Panc1 (cell line): Measurements from ENCODE around the gene CCDC77. TPM values are rescaled to one million over a fixed set of nuclear protein-coding genes. Genes with fewer than 3 reads are reported as not detected.

Experiments used
- ATAC-seq: fragments of 200-7000 bp; cut with Tn5 transposase; 2 replicates; pipeline ENCODE4 v1.9.1; 2020; ENCODE audit warnings: mild to moderate bottlenecking, moderate library complexity
- BruUV-seq: library from RNA; stranded (reverse); fragments of 400-500 nt; replicated peaks from 2 replicates; lab custom pipeline; 2021; lab: Mats Ljungman, UMichigan
- CTCF ChIA-PET: fragments of 300-600 bp; sonication (Branson Sonifier 250); formaldehyde crosslinking; loops from one replicate; lab custom pipeline; 2022; ENCODE audit warnings: antibody characterized with exemption; lab: Charles Lee
- POLR2A ChIA-PET: fragments of 300-600 bp; sonication (Branson Sonifier 250); formaldehyde crosslinking; loops from one replicate; lab custom pipeline; 2022; ENCODE audit warnings: antibody characterized with exemption; lab: Charles Lee
- DNase-seq: peaks from one replicate; pipeline ENCODE4 v3.0.0-alpha.2; 2010; ENCODE audit warnings: low read depth, low spot score
- H3K27ac ChIP-seq: 2 replicates; pipeline ENCODE4 v1.5.1; 2011; ENCODE audit warnings: mild to moderate bottlenecking, low read length, inconsistent platforms
- H3K27me3 ChIP-seq: fragments of 200-500 bp; sonication (Bioruptor generic); 2 replicates; pipeline ENCODE4 v1.6.0; 2014; ENCODE audit warnings: low read length, inconsistent platforms; ENCODE audit not compliant: control insufficient read depth, insufficient read depth
- H3K36me3 ChIP-seq: fragments of 200-500 bp; sonication (Bioruptor generic); 2 replicates; pipeline ENCODE4 v1.5.1; 2014; ENCODE audit warnings: inconsistent platforms, mild to moderate bottlenecking, low read length, moderate library complexity; ENCODE audit not compliant: control insufficient read depth, insufficient read depth
- H3K4me1 ChIP-seq: 2 replicates; pipeline ENCODE4 v1.5.1; 2011; ENCODE audit warnings: inconsistent platforms, mild to moderate bottlenecking, low read length, moderate library complexity; ENCODE audit not compliant: control insufficient read depth, insufficient read depth
- H3K4me3 ChIP-seq, 2 experiments: 2 replicates each; pipeline ENCODE4 v1.5.1; 2011 to 2012; ENCODE audit warnings: low read depth in 2 of 2, low read length in 2 of 2, mild to moderate bottlenecking in 2 of 2, inconsistent platforms in 1 of 2, moderate library complexity in 1 of 2
- H3K9me3 ChIP-seq: fragments of 200-500 bp; sonication (Bioruptor generic); 2 replicates; pipeline ENCODE4 v1.5.1; 2014; ENCODE audit warnings: low read depth, mild to moderate bottlenecking, inconsistent platforms, low read length, moderate library complexity; ENCODE audit not compliant: control insufficient read depth, insufficient read depth
- CTCF ChIP-seq: fragments of 450-650 bp; IDR thresholded peaks from 2 replicates; pipeline ENCODE4 v1.5.1; 2017; ENCODE audit warnings: mild to moderate bottlenecking
- POLR2AphosphoS5 ChIP-seq: IDR thresholded peaks from 2 replicates; pipeline ENCODE4 v1.6.1; 2012; ENCODE audit warnings: mild to moderate bottlenecking, low read depth, low read length, moderate library complexity
- REST ChIP-seq, 2 experiments: IDR thresholded peaks; 2 replicates each; pipeline ENCODE4 v1.6.1; 2011 to 2012; ENCODE audit warnings: low read depth in 2 of 2, control low read depth in 1 of 2, low read length in 1 of 2, mild to moderate bottlenecking in 1 of 2, moderate library complexity in 1 of 2; ENCODE audit not compliant: insufficient read depth in 1 of 2
- SIN3A ChIP-seq: IDR thresholded peaks from 2 replicates; pipeline ENCODE4 v1.6.1; 2012; ENCODE audit warnings: low read depth, mild to moderate bottlenecking, low read length, moderate library complexity, borderline replicate concordance; ENCODE audit not compliant: insufficient read depth
- TCF7L2 ChIP-seq: IDR thresholded peaks from 2 replicates; pipeline ENCODE4 v1.6.1; 2011; ENCODE audit warnings: mild to moderate bottlenecking, low read depth, low read length, inconsistent platforms
- in situ Hi-C: cut with HindIII; loops from 2 replicates; pipeline ENCODE4 v1.10.0; 2016; ENCODE audit warnings: low sequenced_read_pairs, low pct_unique_long_range_greater_than_20kb
- intact Hi-C: fragments of 100-400 bp; cut with micrococcal nuclease; formaldehyde crosslinking; loops from one replicate; pipeline ENCODE4 v1.10.0; 2022; ENCODE audit not compliant: unreplicated experiment
- total RNA-seq: library from RNA; stranded (reverse); gene quantifications from one replicate; pipeline ENCODE4 v1.2.1, GENCODE V29; 2021; ENCODE audit not compliant: unreplicated experiment

Gene CCDC77
- total RNA-seq, 1 experiment from 2014 or later, result 9.8 TPM

- no peak for TF ChIP-seq SIN3A
- no peak for TF ChIP-seq REST (IDR thresholded peaks at IDR 0.05; ENCODE audit: insufficient read depth in 1 of 2, low read depth in 2 of 2, low read length in 1 of 2)
- TF ChIP-seq CTCF, result no peak
- no peak for TF ChIP-seq TCF7L2
- TF ChIP-seq POLR2AphosphoS5, result no peak
- CTCF ChIA-PET, result no interaction called here
- no peaks in the 10 kb centered on the region for H3K36me3 ChIP-seq
- BruUV-seq, result no TSS peak
- ATAC-seq (no peak), DNase-seq (no peak)
- POLR2A ChIA-PET, result no interaction called here
- H3K9me3 ChIP-seq, result no peaks in the 10 kb centered on the region
- H3K4me3 ChIP-seq, result no peak overlapping the region
- no peaks in the 10 kb centered on the region for H3K4me1 ChIP-seq
- intact Hi-C loops, result no loop called here
- no peaks in the 10 kb centered on the region for H3K27me3 ChIP-seq
- in situ Hi-C loops, result no loop called here
- no peak overlapping the region for H3K27ac ChIP-seq
Observed at GRCh38 chr12:482061-482460, 80.6 kb downstream of the CCDC77 start.

- no peak for TF ChIP-seq CTCF
- no peak for TF ChIP-seq POLR2AphosphoS5
- TF ChIP-seq TCF7L2, result no peak
- TF ChIP-seq REST (IDR thresholded peaks at IDR 0.05; ENCODE audit: insufficient read depth in 1 of 2, low read depth in 2 of 2, low read length in 1 of 2), result no peak
- no peak for TF ChIP-seq SIN3A
- Histone ChIP-seq H3K27me3 (no peaks in the 10 kb centered on the region), H3K4me1 (no peaks in the 10 kb centered on the region), H3K4me3 (no peak overlapping the region), H3K9me3 (no peaks in the 10 kb centered on the region), H3K27ac (no peak overlapping the region), H3K36me3 (no peaks in the 10 kb centered on the region)
- POLR2A ChIA-PET, result no interaction called here
- intact Hi-C loops (no loop called here), in situ Hi-C loops (no loop called here)
- ATAC-seq (no peak), DNase-seq (no peak)
- CTCF ChIA-PET, result interaction anchor here (0.7 kb wide), 1 partner anchor 18 kb away, joined by 12 read pairs; no protein-coding TSS in a partner anchor
- BruUV-seq, result no TSS peak
Observed at GRCh38 chr12:484096-484495, 82.7 kb downstream of the CCDC77 start.
